SK-N-MC (cell line): Measurements from ENCODE around the gene LRRC8A.

ENCODE experiments used
- EZH2 ChIP-seq: fragments of 200-600 bp; sonication (generic); IDR thresholded peaks from one replicate; pipeline ENCODE4 v1.6.1; 2017; ENCODE audit warnings: antibody characterized with exemption
- FOXP2 ChIP-seq: optimal IDR thresholded peaks from 2 replicates; pipeline ENCODE3; 2011; ENCODE audit warnings: mild to moderate bottlenecking, moderate library complexity; ENCODE audit not compliant: insufficient read depth; ENCODE audit errors: extremely low read length, control extremely low read depth
- POLR2AphosphoS5 ChIP-seq: IDR thresholded peaks from 2 replicates; pipeline ENCODE4 v1.6.1; 2012; ENCODE audit warnings: mild to moderate bottlenecking, low read depth, low read length, borderline replicate concordance

DNA sequence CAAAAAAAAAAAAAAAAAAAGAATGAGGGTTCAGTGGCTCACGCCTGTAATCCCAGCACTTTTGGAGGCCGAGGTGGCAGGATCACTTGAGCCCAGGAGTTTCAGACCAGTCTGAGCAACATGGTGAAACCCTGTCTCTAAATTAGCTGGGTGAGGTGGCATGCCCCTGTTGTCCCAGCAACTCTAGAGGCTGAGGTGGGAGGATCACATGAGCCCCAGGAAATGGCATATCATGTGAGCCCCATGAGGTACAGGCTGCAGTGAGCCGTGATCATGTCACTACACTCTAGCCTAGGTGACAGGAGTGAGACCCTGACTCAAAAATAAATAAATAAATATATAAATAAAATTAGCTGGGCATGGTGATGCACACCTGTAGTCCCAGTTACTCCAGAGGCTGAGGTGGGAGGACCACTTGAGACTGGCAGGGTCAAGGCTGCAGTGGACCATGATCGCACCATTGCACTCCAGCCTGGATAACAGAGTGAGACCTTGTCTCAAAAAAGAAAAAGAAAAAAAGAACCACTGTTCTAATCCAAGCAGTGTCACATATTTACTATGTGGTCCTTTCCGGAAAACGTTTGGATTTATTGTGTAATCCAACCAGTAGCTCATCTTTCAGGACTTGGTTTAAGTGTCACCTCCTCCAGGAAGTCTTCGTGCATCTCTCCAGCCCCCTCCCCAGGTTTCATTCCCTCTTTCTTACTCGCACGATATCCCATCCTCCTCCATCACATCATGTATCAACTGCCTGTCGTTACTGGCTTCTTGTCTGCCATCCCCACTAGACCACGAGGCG is 40.0 kb upstream of the LRRC8A start:
- TF ChIP-seq EZH2 (no peak), POLR2AphosphoS5 (no peak), FOXP2 (no peak)
